IMR-90 (cell line): ENCODE measurements around the gene MGRN1. TPM values are rescaled to one million over a fixed set of nuclear protein-coding genes. Genes with fewer than 3 reads are reported as not detected.

ENCODE experiments used
- ATAC-seq: fragments of 200-7000 bp; cut with Tn5 transposase; 2 replicates; pipeline ENCODE4 v1.9.1; 2020; ENCODE audit warnings: low read depth, mild to moderate bottlenecking, moderate library complexity
- BruUV-seq: library from RNA; stranded (reverse); fragments of 400-500 nt; replicated peaks from 2 replicates; lab custom pipeline; 2021; lab: Mats Ljungman, UMichigan
- CTCF ChIA-PET: fragments of 300-600 bp; formaldehyde crosslinking; extraction: SDS; loops from one replicate; lab custom pipeline; 2021; ENCODE audit warnings: antibody characterized with exemption; lab: Yijun Ruan, JAX
- POLR2A ChIA-PET: fragments of 300-600 bp; sonication (Branson Sonifier 250); formaldehyde crosslinking; loops from one replicate; lab custom pipeline; 2022; ENCODE audit warnings: antibody characterized with exemption; ENCODE audit not compliant: unreplicated experiment; lab: Charles Lee
- DNase-seq: peaks from one replicate; pipeline ENCODE4 v3.0.0; 2013
- H2AFZ ChIP-seq: replicated peaks from 2 replicates; pipeline ENCODE3; 2013; ENCODE audit warnings: low read length, mild to moderate bottlenecking; ENCODE audit not compliant: poor library complexity
- H2AK5ac ChIP-seq: 2 replicates; pipeline ENCODE4 v1.6.1; 2013; ENCODE audit warnings: low read depth, low read length, inconsistent platforms
- H2AK9ac ChIP-seq: replicated peaks from 2 replicates; pipeline ENCODE3; 2013; ENCODE audit warnings: mild to moderate bottlenecking, low read depth, low read length, moderate library complexity; ENCODE audit not compliant: poor library complexity
- H2BK120ac ChIP-seq: 2 replicates; pipeline ENCODE4 v1.6.1; 2013; ENCODE audit warnings: low read depth, low read length, inconsistent platforms
- H2BK15ac ChIP-seq: 3 replicates; pipeline ENCODE4 v1.6.1; 2013; ENCODE audit warnings: low read depth, low read length, inconsistent platforms
- H2BK20ac ChIP-seq: 2 replicates; pipeline ENCODE4 v1.6.1; 2013; ENCODE audit warnings: low read depth, mild to moderate bottlenecking, inconsistent platforms, low read length, moderate library complexity
- H2BK5ac ChIP-seq: 2 replicates; pipeline ENCODE4 v1.6.1; 2013; ENCODE audit warnings: mild to moderate bottlenecking, low read depth, low read length, inconsistent platforms; ENCODE audit not compliant: poor library complexity, severe bottlenecking
- H3K14ac ChIP-seq: replicated peaks from 2 replicates; pipeline ENCODE4 v1.6.1; 2013; ENCODE audit warnings: low read depth, low read length, inconsistent platforms
- H3K18ac ChIP-seq: 2 replicates; pipeline ENCODE4 v1.6.1; 2013; ENCODE audit warnings: low read depth, low read length, control low read depth
- H3K23ac ChIP-seq: 2 replicates; pipeline ENCODE4 v1.6.1; 2013; ENCODE audit warnings: low read depth, low read length, inconsistent platforms
- H3K27ac ChIP-seq: 2 replicates; pipeline ENCODE4 v1.5.1; 2013; ENCODE audit warnings: mild to moderate bottlenecking, control low read depth, low read length; ENCODE audit not compliant: insufficient read depth
- H3K27me3 ChIP-seq: 2 replicates; pipeline ENCODE4 v1.6.1; 2013; ENCODE audit warnings: low read length; ENCODE audit not compliant: control insufficient read depth, insufficient read depth
- H3K36me3 ChIP-seq: 2 replicates; pipeline ENCODE4 v1.6.1; 2013; ENCODE audit warnings: low read length, mixed read lengths; ENCODE audit not compliant: control insufficient read depth, insufficient read depth
- H3K4ac ChIP-seq: 2 replicates; pipeline ENCODE4 v1.6.1; 2013; ENCODE audit warnings: low read depth, low read length, inconsistent platforms
- H3K4me1 ChIP-seq: 2 replicates; pipeline ENCODE4 v1.6.1; 2013; ENCODE audit warnings: low read length, mixed read lengths; ENCODE audit not compliant: control insufficient read depth, insufficient read depth
- H3K4me2 ChIP-seq: 2 replicates; pipeline ENCODE4 v1.6.1; 2013; ENCODE audit warnings: low read depth, mild to moderate bottlenecking, control low read depth, low read length, moderate library complexity
- H3K4me3 ChIP-seq: 2 replicates; pipeline ENCODE4 v1.5.1; 2013; ENCODE audit warnings: low read depth, mild to moderate bottlenecking, control low read depth, low read length, moderate library complexity; ENCODE audit not compliant: insufficient read depth
- H3K56ac ChIP-seq: 2 replicates; pipeline ENCODE4 v1.6.1; 2013; ENCODE audit warnings: low read length, inconsistent platforms; ENCODE audit not compliant: insufficient read depth; ENCODE audit errors: extremely low read depth
- H3K79me1 ChIP-seq, 2 experiments: 2 replicates each; pipeline ENCODE4 v1.6.1; 2013; ENCODE audit warnings: low read length in 2 of 2, inconsistent platforms in 1 of 2, low read depth in 1 of 2
- H3K9ac ChIP-seq: 2 replicates; pipeline ENCODE4 v1.6.1; 2013; ENCODE audit warnings: low read depth, low read length, control low read depth
- H3K9me1 ChIP-seq: 2 replicates; pipeline ENCODE4 v1.6.1; 2013; ENCODE audit warnings: low read length, inconsistent platforms; ENCODE audit not compliant: insufficient read depth
- H3K9me3 ChIP-seq: 2 replicates; pipeline ENCODE4 v1.6.1; 2013; ENCODE audit warnings: low read length; ENCODE audit not compliant: control insufficient read depth, insufficient read depth
- H4K20me1 ChIP-seq: 2 replicates; pipeline ENCODE4 v1.6.1; 2013; ENCODE audit warnings: low read length, inconsistent platforms; ENCODE audit not compliant: insufficient read depth
- H4K5ac ChIP-seq: 2 replicates; pipeline ENCODE4 v1.6.1; 2013; ENCODE audit warnings: mild to moderate bottlenecking, low read depth, low read length, control low read depth
- H4K8ac ChIP-seq, 2 experiments: 2 replicates each; pipeline ENCODE4 v1.6.1; 2013; ENCODE audit warnings: low read depth in 2 of 2, low read length in 2 of 2, control low read depth in 1 of 2, inconsistent platforms in 1 of 2
- H4K91ac ChIP-seq: 2 replicates; pipeline ENCODE4 v1.6.1; 2013; ENCODE audit warnings: low read depth, low read length, inconsistent platforms; ENCODE audit not compliant: insufficient read depth
- BHLHE40 ChIP-seq: fragments of 150-350 bp; IDR thresholded peaks from 2 replicates; pipeline ENCODE4 v1.6.1; 2016; ENCODE audit warnings: mild to moderate bottlenecking, low read depth, low read length
- CEBPB ChIP-seq: IDR thresholded peaks from 2 replicates; pipeline ENCODE4 v1.6.1; 2012; ENCODE audit warnings: low read depth, low read length, improper control_type of control experiment
- CHD1 ChIP-seq: IDR thresholded peaks from 2 replicates; pipeline ENCODE4 v1.6.1; 2012; ENCODE audit warnings: low read depth, low read length, improper control_type of control experiment
- ELK1 ChIP-seq: fragments of 150-350 bp; IDR thresholded peaks from 2 replicates; pipeline ENCODE4 v1.6.1; 2016; ENCODE audit warnings: low read depth, mild to moderate bottlenecking, low read length, moderate library complexity, borderline replicate concordance
- FOS ChIP-seq: fragments of 150-350 bp; IDR thresholded peaks from 2 replicates; pipeline ENCODE4 v1.6.1; 2016; ENCODE audit warnings: low read depth, low read length
- MAFK ChIP-seq: IDR thresholded peaks from 2 replicates; pipeline ENCODE4 v1.6.1; 2012; ENCODE audit warnings: low read depth, low read length, improper control_type of control experiment
- MAZ ChIP-seq: IDR thresholded peaks from 2 replicates; pipeline ENCODE4 v1.6.1; 2012; ENCODE audit warnings: low read depth, mild to moderate bottlenecking, low read length, improper control_type of control experiment, moderate library complexity, borderline replicate concordance
- MXI1 ChIP-seq: IDR thresholded peaks from 2 replicates; pipeline ENCODE4 v1.6.1; 2012; ENCODE audit warnings: low read depth, mild to moderate bottlenecking, low read length, moderate library complexity, borderline replicate concordance
- NFE2L2 ChIP-seq: fragments of 150-350 bp; IDR thresholded peaks from 2 replicates; pipeline ENCODE4 v1.6.1; 2016; ENCODE audit warnings: low read depth, mild to moderate bottlenecking, low read length
- POLR2A ChIP-seq: IDR thresholded peaks from 2 replicates; pipeline ENCODE4 v1.6.1; 2012; ENCODE audit warnings: mild to moderate bottlenecking, low read depth, low read length
- RAD21 ChIP-seq: IDR thresholded peaks from 2 replicates; pipeline ENCODE4 v1.6.1; 2012; ENCODE audit warnings: low read length, improper control_type of control experiment
- RCOR1 ChIP-seq: IDR thresholded peaks from 2 replicates; pipeline ENCODE4 v1.6.1; 2012; ENCODE audit warnings: mild to moderate bottlenecking, low read length, improper control_type of control experiment; ENCODE audit not compliant: insufficient replicate concordance
- RFX5 ChIP-seq: IDR thresholded peaks from 2 replicates; pipeline ENCODE4 v1.8.0; 2012; ENCODE audit warnings: low read depth, mild to moderate bottlenecking, low read length, moderate library complexity
- SMC3 ChIP-seq: fragments of 150-350 bp; IDR thresholded peaks from 2 replicates; pipeline ENCODE4 v1.6.1; 2016; ENCODE audit warnings: low read depth, mild to moderate bottlenecking, antibody characterized with exemption, low read length, moderate library complexity
- WGBS, 2 experiments: methylation state at CpG; one replicate each; pipeline versions ENCODE4 v1.1.5 to v1.1.7; 2013; ENCODE audit warnings: missing lambda C conversion rate in 2 of 2; ENCODE audit not compliant: insufficient read length in 1 of 2; ENCODE audit errors: extremely low coverage in 2 of 2; 5-methylcytosine and 5-hydroxymethylcytosine counted together
- dilution Hi-C: fragments of 300-500 bp; cut with HindIII; formaldehyde crosslinking; loops from one replicate; pipeline ENCODE4 v1.14.3; 2018; ENCODE audit warnings: low sequenced_read_pairs; ENCODE audit not compliant: unreplicated experiment
- in situ Hi-C: fragments of 300-500 bp; cut with MboI; formaldehyde crosslinking; loops from 3 replicates; pipeline ENCODE4 v1.14.3; 2019; ENCODE audit warnings: low sequenced_read_pairs, inconsistent platforms, mixed read lengths
- intact Hi-C: fragments of 100-400 bp; cut with micrococcal nuclease; formaldehyde crosslinking; loops from 2 replicates; pipeline ENCODE4 v1.10.0; 2022
- polyA plus RNA-seq, 3 experiments: library from polyadenylated mRNA; depleted of rRNA; stranded (reverse); fragments of >200 nt; gene quantifications; 2 replicates each; pipeline ENCODE4 v1.2.3, GENCODE V29; 2012; ENCODE audit warnings: low replicate concordance in 1 of 3
- total RNA-seq: library from RNA; depleted of rRNA; stranded (reverse); fragments of >200 nt; gene quantifications from 2 replicates; pipeline ENCODE4 v1.2.3, GENCODE V29; 2012
- TF ChIP-seq, protein P1 (sequence below): fragments of 150-350 bp; IDR thresholded peaks from 2 replicates; pipeline ENCODE4 v1.6.1; 2017; ENCODE audit warnings: mild to moderate bottlenecking, antibody characterized with exemption, low read length, low read depth
- TF ChIP-seq, protein P2 (sequence below): conservative IDR thresholded peaks from 2 replicates; pipeline ENCODE4 v1.5.1; 2012; ENCODE audit warnings: mild to moderate bottlenecking, low read depth, low read length, improper control_type of control experiment

The MGRN1 gene
- total and polyA plus RNA-seq, 2 of the 4 experiments (the other 2 are of a cell fraction) = 11.7 to 32.7 TPM

- Histone ChIP-seq H3K79me1 (peaks cover 6 to 25% of the 10 kb centered on the region in 2 experiments; a peak in 2 of 4 replicates), H2BK15ac (no peak overlapping the region), H3K23ac (no peak overlapping the region), H3K9me1 (no peaks in the 10 kb centered on the region), H3K27me3 (no peaks in the 10 kb centered on the region), H3K9ac (no peak overlapping the region), H2AK5ac (no peak overlapping the region), H4K91ac (no peak overlapping the region), H2BK20ac (no peak overlapping the region), H3K9me3 (no peaks in the 10 kb centered on the region), H2BK5ac (no peak overlapping the region), H2BK120ac (no peak overlapping the region), H3K4me3 (no peak overlapping the region), H2AFZ (no peak overlapping the region), H4K8ac (no peak overlapping the region), H3K4me2 (no peak overlapping the region), H3K18ac (no peak overlapping the region), H3K36me3 (peaks cover 54% of the 10 kb centered on the region), H4K5ac (no peak overlapping the region), H3K4me1 (peaks cover 2% of the 10 kb centered on the region; the same call in 1 of the 2 replicates), H3K56ac (no peak overlapping the region), H3K4ac (no peak overlapping the region), H2AK9ac (no peak overlapping the region), H3K27ac (no peak overlapping the region), H4K20me1 (no peaks in the 10 kb centered on the region), H3K14ac (no peak overlapping the region)
- intact Hi-C loops (no loop called here), dilution Hi-C loops (no loop called here), in situ Hi-C loops (no loop called here)
- ChIA-PET POLR2A (no interaction called here), CTCF (no interaction called here)
- no peak for TF ChIP-seq MXI1
- TF ChIP-seq POLR2A = no peak
- no peak for TF ChIP-seq NFE2L2
- TF ChIP-seq CEBPB = no peak
- no peak for TF ChIP-seq FOS
- TF ChIP-seq SMC3 = no peak
- no peak for TF ChIP-seq RCOR1
- no peak for TF ChIP-seq CHD1
- TF ChIP-seq, protein P1, sequence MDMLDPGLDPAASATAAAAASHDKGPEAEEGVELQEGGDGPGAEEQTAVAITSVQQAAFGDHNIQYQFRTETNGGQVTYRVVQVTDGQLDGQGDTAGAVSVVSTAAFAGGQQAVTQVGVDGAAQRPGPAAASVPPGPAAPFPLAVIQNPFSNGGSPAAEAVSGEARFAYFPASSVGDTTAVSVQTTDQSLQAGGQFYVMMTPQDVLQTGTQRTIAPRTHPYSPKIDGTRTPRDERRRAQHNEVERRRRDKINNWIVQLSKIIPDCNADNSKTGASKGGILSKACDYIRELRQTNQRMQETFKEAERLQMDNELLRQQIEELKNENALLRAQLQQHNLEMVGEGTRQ = no peak
- no peak for TF ChIP-seq RAD21
- TF ChIP-seq ELK1 = no peak
- no peak for TF ChIP-seq MAFK
- TF ChIP-seq BHLHE40 = no peak
- TF ChIP-seq, protein P2, sequence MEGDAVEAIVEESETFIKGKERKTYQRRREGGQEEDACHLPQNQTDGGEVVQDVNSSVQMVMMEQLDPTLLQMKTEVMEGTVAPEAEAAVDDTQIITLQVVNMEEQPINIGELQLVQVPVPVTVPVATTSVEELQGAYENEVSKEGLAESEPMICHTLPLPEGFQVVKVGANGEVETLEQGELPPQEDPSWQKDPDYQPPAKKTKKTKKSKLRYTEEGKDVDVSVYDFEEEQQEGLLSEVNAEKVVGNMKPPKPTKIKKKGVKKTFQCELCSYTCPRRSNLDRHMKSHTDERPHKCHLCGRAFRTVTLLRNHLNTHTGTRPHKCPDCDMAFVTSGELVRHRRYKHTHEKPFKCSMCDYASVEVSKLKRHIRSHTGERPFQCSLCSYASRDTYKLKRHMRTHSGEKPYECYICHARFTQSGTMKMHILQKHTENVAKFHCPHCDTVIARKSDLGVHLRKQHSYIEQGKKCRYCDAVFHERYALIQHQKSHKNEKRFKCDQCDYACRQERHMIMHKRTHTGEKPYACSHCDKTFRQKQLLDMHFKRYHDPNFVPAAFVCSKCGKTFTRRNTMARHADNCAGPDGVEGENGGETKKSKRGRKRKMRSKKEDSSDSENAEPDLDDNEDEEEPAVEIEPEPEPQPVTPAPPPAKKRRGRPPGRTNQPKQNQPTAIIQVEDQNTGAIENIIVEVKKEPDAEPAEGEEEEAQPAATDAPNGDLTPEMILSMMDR = no peak
- TF ChIP-seq MAZ = no peak
- TF ChIP-seq RFX5 = no peak
- WGBS, 2 experiments = 97% methylated on average over 6 of the region's 17 CpGs; no CpG with 5 or more reads in 1 of the 2 experiments
- no TSS peak for BruUV-seq
- no peak for DNase-seq
- no peak for ATAC-seq
Observed at GRCh38 chr16:4677390-4677789, 52.8 kb downstream of the MGRN1 start.
